Epithelial cell of proximal tubule (primary cell): ENCODE results near the gene ABCC9. TPM values are rescaled to one million over a fixed set of nuclear protein-coding genes. Genes with fewer than 3 reads are reported as not detected.

ENCODE experiments used
- DNase-seq: peaks from one replicate; pipeline ENCODE4 v3.0.0-alpha.2; 2011; ENCODE audit warnings: low read depth
- H3K4me3 ChIP-seq: 2 replicates; pipeline ENCODE4 v1.5.1; 2011; ENCODE audit warnings: low read depth, mild to moderate bottlenecking, low read length
- CTCF ChIP-seq: conservative IDR thresholded peaks from 2 replicates; pipeline ENCODE4 v1.5.1; 2012; ENCODE audit warnings: low read depth, mild to moderate bottlenecking, low read length
- total RNA-seq: library from RNA; depleted of rRNA; stranded (reverse); fragments of >200 nt; gene quantifications from 2 replicates; pipeline ENCODE4 v1.2.3, GENCODE V29; 2015

ABCC9 gene
- total RNA-seq, 1 donor from 2014 or later: 0.23 TPM

- no peak overlapping the region for H3K4me3 ChIP-seq
- no peak for TF ChIP-seq CTCF
- DNase-seq: no peak
Measured at GRCh38 chr12:21884936-21885335, 56.3 kb downstream of the ABCC9 start.

GRCh38 chr12:21882635-21883034 is 58.6 kb downstream of the ABCC9 start:
- H3K4me3 ChIP-seq: no peak overlapping the region
- TF ChIP-seq CTCF: no peak
- no peak for DNase-seq

GRCh38 chr12:21881965-21882364 is 59.3 kb downstream of the ABCC9 start:
- no peak overlapping the region for H3K4me3 ChIP-seq
- DNase-seq: no peak
- no peak for TF ChIP-seq CTCF

- TF ChIP-seq CTCF: no peak
- DNase-seq: no peak
Measured at GRCh38 chr12:21879312-21879711, 61.9 kb downstream of the ABCC9 start.

GRCh38 chr12:21877293-21877982 is 63.8 kb downstream of the ABCC9 start:
- H3K4me3 ChIP-seq: no peak overlapping the region
- no peak for DNase-seq
- no peak for TF ChIP-seq CTCF

More at GRCh38 chr12:21879312-21879711, 61.9 kb downstream of the ABCC9 start:
- no peak overlapping the region for H3K4me3 ChIP-seq

- no peak for TF ChIP-seq CTCF
- no peak for DNase-seq
- no peak overlapping the region for H3K4me3 ChIP-seq
Measured at GRCh38 chr12:21865846-21866245, 75.4 kb downstream of the ABCC9 start.

- no peak for TF ChIP-seq CTCF
- DNase-seq: no peak
- H3K4me3 ChIP-seq: no peak overlapping the region
Measured at GRCh38 chr12:21860534-21860933, 80.7 kb downstream of the ABCC9 start.
